HG03520 (cell line): ENCODE data around the gene TMEM37.
A peak's percentile ranks its signal among the peaks of the same experiment; 100 is the strongest.

Source experiments
- ATAC-seq: cut with Tn5 transposase; IDR thresholded peaks from one replicate; pipeline ENCODE4 v1.9.1; 2021; ENCODE audit warnings: mild to moderate bottlenecking, moderate library complexity; ENCODE audit not compliant: unreplicated experiment

Gene TMEM37

GRCh38 chr2:119417908-119418307 is 13.7 kb upstream of the TMEM37 start:
- ATAC-seq: no peak

GRCh38 chr2:119419065-119419464 is 12.6 kb upstream of the TMEM37 start:
- no peak for ATAC-seq

GRCh38 chr2:119419803-119420508 is 11.7 kb upstream of the TMEM37 start:
- ATAC-seq: no peak

- no peak for ATAC-seq
Measured at GRCh38 chr2:119421304-119421703, 10.3 kb upstream of the TMEM37 start.

GRCh38 chr2:119421741-119422140 is 9.9 kb upstream of the TMEM37 start:
- no peak for ATAC-seq

GRCh38 chr2:119422360-119423107 is 9.1 kb upstream of the TMEM37 start:
- ATAC-seq: no peak

GRCh38 chr2:119423108-119423444 is 8.6 kb upstream of the TMEM37 start:
- ATAC-seq: no peak

- ATAC-seq: no peak
Measured at GRCh38 chr2:119423811-119424210, 7.8 kb upstream of the TMEM37 start.

- ATAC-seq: no peak
Measured at GRCh38 chr2:119424284-119425118, 7.2 kb upstream of the TMEM37 start.

GRCh38 chr2:119425119-119425405 is 6.6 kb upstream of the TMEM37 start:
- no peak for ATAC-seq

GRCh38 chr2:119425620-119426395 is 5.8 kb upstream of the TMEM37 start:
- ATAC-seq: no peak

- no peak for ATAC-seq
Measured at GRCh38 chr2:119426396-119426675, 5.3 kb upstream of the TMEM37 start.

- ATAC-seq: no peak
Measured at GRCh38 chr2:119426801-119427395, 4.8 kb upstream of the TMEM37 start.

GRCh38 chr2:119427756-119428155 is 3.9 kb upstream of the TMEM37 start:
- no peak for ATAC-seq

- ATAC-seq: no peak
Measured at GRCh38 chr2:119428488-119429224, 3.0 kb upstream of the TMEM37 start.

- no peak for ATAC-seq
Measured at GRCh38 chr2:119429225-119429981, 2.3 kb upstream of the TMEM37 start.

GRCh38 chr2:119430023-119430498 is 1.6 kb upstream of the TMEM37 start:
- ATAC-seq: no peak

- peak; percentile 4 for ATAC-seq
Measured at GRCh38 chr2:119431976-119432850, 559 bp downstream of the TMEM37 start.
